Endothelial cell of umbilical vein (primary cell): ENCODE data around the gene TGFBI. TPM values are rescaled to one million over a fixed set of nuclear protein-coding genes. Genes with fewer than 3 reads are reported as not detected.

ENCODE experiments used
- BruUV-seq: library from RNA; stranded (reverse); fragments of 400-500 nt; replicated peaks from 2 replicates; lab custom pipeline; 2021; lab: Mats Ljungman, UMichigan
- CTCF ChIA-PET: fragments of 300-600, 350-600 bp; sonication (Branson Sonifier 250); formaldehyde crosslinking; loops from one replicate; lab custom pipeline; 2021; ENCODE audit warnings: antibody characterized with exemption, inconsistent platforms; lab: Charles Lee
- POLR2A ChIA-PET: fragments of 300-600, 350-600 bp; sonication (Branson Sonifier 250); formaldehyde crosslinking; loops from one replicate; lab custom pipeline; 2021; ENCODE audit warnings: antibody characterized with exemption, inconsistent platforms; lab: Charles Lee
- DNase-seq: peaks from one replicate; pipeline ENCODE4 v3.0.0-alpha.2; 2011; ENCODE audit warnings: low read depth, low spot score
- FAIRE-seq: peaks from 2 replicates; lab custom pipeline; 2011; peaks lifted over from hg19 to GRCh38; lab: Jason Lieb, UNC
- H2AFZ ChIP-seq: 2 replicates; pipeline ENCODE4 v1.6.0; 2012; ENCODE audit warnings: low read depth, low read length, control low read depth, inconsistent platforms
- H3K27ac ChIP-seq: 2 replicates; pipeline ENCODE4 v1.5.1; 2011; ENCODE audit warnings: low read depth, mild to moderate bottlenecking, control low read depth, low read length, moderate library complexity; ENCODE audit not compliant: insufficient read depth
- H3K27me3 ChIP-seq, 2 experiments: 2 replicates each; pipeline versions ENCODE4 v1.6.0 to v1.6.1; 2011; ENCODE audit warnings: low read length in 2 of 2, mixed read lengths in 1 of 2; ENCODE audit not compliant: control insufficient read depth in 2 of 2, insufficient read depth in 2 of 2
- H3K36me3 ChIP-seq, 2 experiments: 2 replicates in 1 of 2; 3 replicates in 1 of 2; pipeline ENCODE4 v1.5.1; 2011; ENCODE audit warnings: low read length in 2 of 2, mild to moderate bottlenecking in 1 of 2, moderate library complexity in 1 of 2; ENCODE audit not compliant: control insufficient read depth in 2 of 2, insufficient read depth in 2 of 2; ENCODE audit errors: extremely low read depth in 1 of 2
- H3K4me1 ChIP-seq: 3 replicates; pipeline ENCODE4 v1.5.1; 2011; ENCODE audit warnings: mild to moderate bottlenecking, low read length; ENCODE audit not compliant: control insufficient read depth, insufficient read depth; ENCODE audit errors: extremely low read depth
- H3K4me2 ChIP-seq: 2 replicates; pipeline ENCODE4 v1.6.1; 2011; ENCODE audit warnings: low read length, control low read depth, mixed read lengths; ENCODE audit not compliant: insufficient read depth
- H3K4me3 ChIP-seq, 3 experiments: fragments of 200-600 bp in 1 of 3; sonication (generic), shearing (Covaris generic) in 1 of 3; replicated peaks in 1 of 3; 2 replicates each; pipeline ENCODE4 v1.5.1; 2011 to 2016; ENCODE audit warnings: control low read depth in 3 of 3, low read length in 3 of 3, mild to moderate bottlenecking in 2 of 3, inconsistent platforms in 1 of 3, low read depth in 1 of 3, moderate library complexity in 1 of 3; ENCODE audit not compliant: insufficient read depth in 1 of 3
- H3K79me2 ChIP-seq: 2 replicates; pipeline ENCODE4 v1.6.0; 2012; ENCODE audit warnings: low read length, inconsistent platforms; ENCODE audit not compliant: control insufficient read depth, insufficient read depth
- H3K9ac ChIP-seq: replicated peaks from 2 replicates; pipeline ENCODE3; 2011; ENCODE audit warnings: low read length, control low read depth; ENCODE audit not compliant: insufficient read depth; ENCODE audit errors: extremely low read depth
- H3K9me1 ChIP-seq: replicated peaks from 3 replicates; pipeline ENCODE4 v1.6.0; 2011; ENCODE audit warnings: mild to moderate bottlenecking, low read length; ENCODE audit not compliant: control insufficient read depth, insufficient read depth; ENCODE audit errors: extremely low read depth
- H3K9me3 ChIP-seq: replicated peaks from 2 replicates; pipeline ENCODE4 v1.5.1; 2012; ENCODE audit warnings: low read length, inconsistent platforms; ENCODE audit not compliant: control insufficient read depth, insufficient read depth
- H4K20me1 ChIP-seq: replicated peaks from 2 replicates; pipeline ENCODE3; 2011; ENCODE audit warnings: mild to moderate bottlenecking, low read length; ENCODE audit not compliant: control insufficient read depth, insufficient read depth; ENCODE audit errors: extremely low read depth
- CTCF ChIP-seq, 2 donors: IDR thresholded peaks; 1 replicate in 1 of 2; 2 replicates in 1 of 2; pipeline ENCODE4 v1.5.1; 2011; ENCODE audit warnings: low read length in 2 of 2, mild to moderate bottlenecking in 2 of 2, moderate library complexity in 2 of 2, control low read depth in 1 of 2, inconsistent platforms in 1 of 2, low read depth in 1 of 2; ENCODE audit not compliant: insufficient read depth in 1 of 2; ENCODE audit errors: extremely low read depth in 1 of 2
- EZH2 ChIP-seq: IDR thresholded peaks from 2 replicates; pipeline ENCODE4 v1.6.1; 2012; ENCODE audit warnings: borderline replicate concordance, low read depth, mild to moderate bottlenecking, moderate library complexity, low read length, inconsistent platforms; ENCODE audit not compliant: severe bottlenecking
- FOS ChIP-seq: IDR thresholded peaks from 2 replicates; pipeline ENCODE4 v1.6.1; 2011; ENCODE audit warnings: mild to moderate bottlenecking, low read length, moderate library complexity, borderline replicate concordance; ENCODE audit not compliant: insufficient read depth
- GATA2 ChIP-seq: IDR thresholded peaks from 2 replicates; pipeline ENCODE4 v1.7.0; 2011; ENCODE audit warnings: low read depth, mild to moderate bottlenecking, moderate library complexity, mixed read lengths, low read length; ENCODE audit not compliant: insufficient read length, insufficient read depth
- JUN ChIP-seq: IDR thresholded peaks from 2 replicates; pipeline ENCODE4 v1.6.1; 2011; ENCODE audit warnings: borderline replicate concordance, low read depth; ENCODE audit not compliant: insufficient read length, insufficient read depth
- MAX ChIP-seq: IDR thresholded peaks from 2 replicates; pipeline ENCODE4 v1.6.1; 2011; ENCODE audit not compliant: insufficient read depth, insufficient read length
- MYC ChIP-seq: IDR thresholded peaks from one replicate; pipeline ENCODE4 v1.6.1; 2011; ENCODE audit warnings: mild to moderate bottlenecking, low read depth, low read length
- POLR2A ChIP-seq: IDR thresholded peaks from 2 replicates; pipeline ENCODE4 v1.6.1; 2012; ENCODE audit warnings: low read depth, mild to moderate bottlenecking, control low read depth, low read length
- POLR2AphosphoS5 ChIP-seq: IDR thresholded peaks from 2 replicates; pipeline ENCODE4 v1.6.1; 2012; ENCODE audit warnings: low read depth, mild to moderate bottlenecking, control low read depth, low read length, moderate library complexity; ENCODE audit not compliant: insufficient read depth
- dilution Hi-C: fragments of 300-500 bp; cut with MboI; formaldehyde crosslinking; loops from one replicate; pipeline ENCODE4 v1.15.0; 2019; ENCODE audit warnings: low sequenced_read_pairs; ENCODE audit not compliant: extremely low pct_ligation_motif_present
- intact Hi-C: fragments of 100-400 bp; cut with micrococcal nuclease; formaldehyde crosslinking; loops from one replicate; pipeline ENCODE4 v1.10.0; 2022
- polyA plus RNA-seq, 4 experiments: library from polyadenylated mRNA; depleted of rRNA in 3 of 4; stranded (reverse) in 3 of 4; unstranded in 1 of 4; fragments of >200 nt; gene quantifications; 2 replicates each; pipeline versions ENCODE4 v1.2.1 to v1.2.3, GENCODE V29; 2011 to 2012; ENCODE audit warnings: missing spikeins in 1 of 4
- total RNA-seq: library from RNA; stranded (reverse); gene quantifications from 2 replicates; pipeline ENCODE4 v1.2.3, GENCODE V29; 2021

The TGFBI gene
- total and polyA plus RNA-seq, 2 donors (not counting 3 experiments of a cell fraction or from before 2014, with no cell fraction given), result 6.5 to 18.9 TPM

DNA sequence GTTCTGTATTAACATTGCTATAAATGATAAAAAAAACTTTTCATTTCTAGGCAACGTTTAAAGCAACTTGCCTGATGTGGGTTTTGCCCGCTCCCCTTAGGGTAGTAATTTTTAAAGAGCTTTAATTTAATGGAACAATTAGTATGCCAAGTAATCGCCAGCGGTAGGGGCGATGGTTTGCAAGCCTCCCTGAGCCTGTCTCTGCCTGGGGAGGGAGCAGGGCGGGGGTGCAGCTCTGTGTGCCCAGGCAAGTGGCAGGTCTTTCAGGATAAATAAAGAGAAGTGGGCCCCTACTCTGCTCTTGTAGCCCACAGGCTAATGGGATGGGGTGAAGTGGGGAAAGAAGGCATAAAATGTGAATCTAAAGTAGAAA, 13.8 kb upstream of the TGFBI start:
- ChIA-PET POLR2A (no interaction called here), CTCF (no interaction called here)
- H3K27ac ChIP-seq, result no peak overlapping the region
- intact Hi-C loops (no loop called here), dilution Hi-C loops (no loop called here)
- DNase-seq (no peak), FAIRE-seq (no peak)
- H3K9me1 ChIP-seq, result no peaks in the 10 kb centered on the region
- no peak overlapping the region for H3K4me3 ChIP-seq
- H3K9ac ChIP-seq, result no peak overlapping the region
- no peaks in the 10 kb centered on the region for H3K79me2 ChIP-seq
- no peak overlapping the region for H2AFZ ChIP-seq
- no peaks in the 10 kb centered on the region for H3K9me3 ChIP-seq
- TF ChIP-seq JUN (no peak), CTCF (IDR thresholded peaks at IDR 0.05; ENCODE audit: extremely low read depth in 1 of 2, insufficient read depth in 1 of 2, low read depth in 1 of 2, low read length in 2 of 2) (no peak), MAX (no peak), MYC (no peak), EZH2 (no peak), GATA2 (no peak), POLR2A (no peak), FOS (no peak), POLR2AphosphoS5 (no peak)
- H3K4me1 ChIP-seq, result peaks cover 33% of the 10 kb centered on the region
- H3K4me2 ChIP-seq, result no peak overlapping the region
- H4K20me1 ChIP-seq, result no peaks in the 10 kb centered on the region
- no TSS peak for BruUV-seq
- H3K36me3 ChIP-seq, result no peaks in the 10 kb centered on the region
- H3K27me3 ChIP-seq, result no peaks in the 10 kb centered on the region
